Cardiac fibroblast (primary cell): ENCODE results near the gene TULP4.

Source experiments
- DNase-seq, 2 donors: peaks; one replicate each; pipeline versions ENCODE4 v3.0.0 to v3.0.0-alpha.2; 2010; ENCODE audit warnings: low read depth in 2 of 2
- H3K4me3 ChIP-seq, 2 donors: replicated peaks in 1 of 2; 1 replicate in 1 of 2; 2 replicates in 1 of 2; pipeline ENCODE4 v1.5.1; 2011; ENCODE audit warnings: low read depth in 2 of 2, low read length in 2 of 2, mild to moderate bottlenecking in 2 of 2, moderate library complexity in 1 of 2
- TF ChIP-seq, protein P1 (sequence below): IDR thresholded peaks from one replicate; pipeline ENCODE4 v1.5.1; 2011; ENCODE audit warnings: low read depth, mild to moderate bottlenecking, low read length, inconsistent platforms

The TULP4 gene

DNA sequence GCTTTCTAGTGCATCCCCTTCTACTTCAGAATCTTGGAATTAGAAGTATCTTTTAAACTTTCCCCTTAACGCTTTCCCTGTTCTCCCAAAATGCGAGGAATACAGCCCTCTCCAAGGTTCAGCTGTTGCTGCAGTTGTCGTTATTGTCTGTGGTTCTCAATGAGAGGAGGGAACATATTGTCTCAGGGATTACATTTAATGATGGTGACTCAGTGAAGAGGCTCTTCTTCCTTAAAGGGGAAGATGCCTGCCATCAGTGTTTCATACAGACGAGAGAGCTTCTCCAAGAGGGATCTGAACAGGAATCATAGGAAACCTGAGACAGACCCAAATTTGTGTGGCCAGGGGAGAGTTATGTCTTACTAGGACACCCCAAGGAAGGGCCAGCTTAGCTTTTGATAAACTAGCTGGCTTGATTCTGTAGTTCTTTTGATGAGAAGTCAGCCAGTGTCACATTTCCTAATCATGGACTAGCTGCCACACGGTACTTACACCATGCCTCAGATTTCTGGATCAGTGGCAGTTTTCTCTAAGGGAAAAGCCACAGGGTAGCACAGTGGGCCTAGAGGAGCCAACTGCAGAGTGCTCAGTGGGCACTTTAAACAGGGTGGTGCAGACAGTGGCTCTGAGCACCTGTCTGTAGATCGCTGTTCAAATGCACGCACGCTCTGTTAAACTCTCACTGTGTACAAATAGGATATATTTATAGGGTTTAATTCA lies 187.9 kb downstream of the TULP4 start:
- TF ChIP-seq, protein P1, sequence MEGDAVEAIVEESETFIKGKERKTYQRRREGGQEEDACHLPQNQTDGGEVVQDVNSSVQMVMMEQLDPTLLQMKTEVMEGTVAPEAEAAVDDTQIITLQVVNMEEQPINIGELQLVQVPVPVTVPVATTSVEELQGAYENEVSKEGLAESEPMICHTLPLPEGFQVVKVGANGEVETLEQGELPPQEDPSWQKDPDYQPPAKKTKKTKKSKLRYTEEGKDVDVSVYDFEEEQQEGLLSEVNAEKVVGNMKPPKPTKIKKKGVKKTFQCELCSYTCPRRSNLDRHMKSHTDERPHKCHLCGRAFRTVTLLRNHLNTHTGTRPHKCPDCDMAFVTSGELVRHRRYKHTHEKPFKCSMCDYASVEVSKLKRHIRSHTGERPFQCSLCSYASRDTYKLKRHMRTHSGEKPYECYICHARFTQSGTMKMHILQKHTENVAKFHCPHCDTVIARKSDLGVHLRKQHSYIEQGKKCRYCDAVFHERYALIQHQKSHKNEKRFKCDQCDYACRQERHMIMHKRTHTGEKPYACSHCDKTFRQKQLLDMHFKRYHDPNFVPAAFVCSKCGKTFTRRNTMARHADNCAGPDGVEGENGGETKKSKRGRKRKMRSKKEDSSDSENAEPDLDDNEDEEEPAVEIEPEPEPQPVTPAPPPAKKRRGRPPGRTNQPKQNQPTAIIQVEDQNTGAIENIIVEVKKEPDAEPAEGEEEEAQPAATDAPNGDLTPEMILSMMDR, result no peak
- DNase-seq, result peak in 1 of 2 donors; percentile 63
- no peak overlapping the region for H3K4me3 ChIP-seq

DNA sequence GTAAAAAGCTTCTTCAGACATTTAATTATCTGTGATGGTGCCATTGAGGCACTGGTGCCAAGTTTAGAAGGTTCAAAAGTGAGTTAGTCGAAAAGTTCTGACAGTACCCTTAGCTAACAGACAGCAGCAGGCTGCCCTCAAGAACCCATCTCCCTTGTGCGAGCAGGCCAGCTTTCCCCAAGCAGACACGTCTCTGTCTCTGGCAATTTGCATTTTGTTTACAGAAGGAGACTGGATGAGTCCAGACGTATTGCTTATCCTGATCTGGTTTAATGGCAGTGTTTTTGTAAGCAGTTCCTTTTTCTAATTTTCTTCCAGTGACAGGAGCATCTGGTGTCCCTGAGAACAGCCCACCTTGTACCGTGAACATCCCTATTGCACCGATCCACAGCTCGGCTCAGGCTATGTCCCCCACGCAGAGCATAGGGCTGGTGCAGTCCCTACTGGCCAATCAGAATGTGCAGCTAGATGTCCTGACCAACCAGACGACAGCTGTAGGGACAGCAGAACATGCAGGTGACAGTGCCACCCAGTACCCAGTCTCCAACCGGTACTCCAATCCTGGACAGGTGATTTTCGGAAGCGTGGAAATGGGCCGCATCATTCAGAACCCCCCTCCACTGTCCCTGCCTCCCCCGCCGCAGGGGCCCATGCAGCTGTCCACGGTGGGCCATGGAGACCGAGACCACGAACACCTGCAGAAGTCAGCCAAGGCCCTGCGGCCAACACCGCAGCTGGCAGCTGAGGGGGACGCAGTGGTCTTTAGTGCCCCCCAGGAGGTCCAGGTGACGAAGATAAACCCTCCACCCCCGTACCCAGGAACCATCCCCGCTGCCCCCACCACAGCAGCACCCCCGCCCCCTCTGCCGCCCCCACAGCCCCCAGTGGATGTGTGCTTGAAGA lies 189.3 kb downstream of the TULP4 start:
- DNase-seq, result no peak
- H3K4me3 ChIP-seq, result no peak overlapping the region
- TF ChIP-seq, protein P1, result no peak

DNA sequence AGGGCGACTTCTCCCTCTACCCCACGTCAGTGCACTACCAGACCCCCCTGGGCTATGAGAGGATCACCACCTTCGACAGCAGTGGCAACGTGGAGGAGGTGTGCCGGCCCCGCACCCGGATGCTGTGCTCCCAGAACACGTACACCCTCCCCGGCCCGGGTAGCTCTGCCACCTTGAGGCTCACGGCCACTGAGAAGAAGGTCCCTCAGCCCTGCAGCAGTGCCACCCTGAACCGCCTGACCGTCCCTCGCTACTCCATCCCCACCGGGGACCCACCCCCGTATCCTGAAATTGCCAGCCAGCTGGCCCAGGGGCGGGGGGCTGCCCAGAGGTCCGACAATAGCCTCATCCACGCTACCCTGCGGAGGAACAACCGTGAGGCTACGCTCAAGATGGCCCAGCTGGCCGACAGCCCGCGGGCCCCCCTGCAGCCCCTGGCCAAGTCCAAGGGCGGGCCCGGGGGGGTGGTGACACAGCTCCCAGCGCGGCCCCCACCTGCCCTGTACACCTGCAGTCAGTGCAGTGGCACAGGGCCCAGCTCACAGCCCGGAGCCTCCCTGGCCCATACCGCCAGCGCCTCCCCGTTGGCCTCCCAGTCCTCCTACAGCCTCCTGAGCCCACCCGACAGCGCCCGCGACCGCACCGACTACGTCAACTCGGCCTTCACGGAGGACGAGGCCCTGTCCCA lies 190.1 kb downstream of the TULP4 start:
- no peak overlapping the region for H3K4me3 ChIP-seq
- TF ChIP-seq, protein P1, result no peak
- no peak for DNase-seq

DNA sequence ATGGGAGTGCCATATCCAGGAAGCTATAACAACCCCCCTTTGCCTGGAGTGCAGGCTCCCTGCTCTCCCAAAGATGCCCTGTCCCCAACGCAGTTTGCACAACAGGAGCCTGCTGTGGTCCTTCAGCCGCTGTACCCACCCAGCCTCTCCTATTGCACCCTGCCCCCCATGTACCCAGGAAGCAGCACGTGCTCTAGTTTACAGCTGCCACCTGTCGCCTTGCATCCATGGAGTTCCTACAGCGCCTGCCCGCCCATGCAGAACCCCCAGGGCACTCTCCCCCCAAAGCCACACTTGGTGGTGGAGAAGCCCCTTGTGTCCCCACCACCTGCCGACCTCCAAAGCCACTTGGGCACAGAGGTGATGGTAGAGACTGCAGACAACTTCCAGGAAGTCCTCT lies 191.0 kb downstream of the TULP4 start:
- DNase-seq, result no peak
- no peak overlapping the region for H3K4me3 ChIP-seq
- TF ChIP-seq, protein P1, result no peak

DNA sequence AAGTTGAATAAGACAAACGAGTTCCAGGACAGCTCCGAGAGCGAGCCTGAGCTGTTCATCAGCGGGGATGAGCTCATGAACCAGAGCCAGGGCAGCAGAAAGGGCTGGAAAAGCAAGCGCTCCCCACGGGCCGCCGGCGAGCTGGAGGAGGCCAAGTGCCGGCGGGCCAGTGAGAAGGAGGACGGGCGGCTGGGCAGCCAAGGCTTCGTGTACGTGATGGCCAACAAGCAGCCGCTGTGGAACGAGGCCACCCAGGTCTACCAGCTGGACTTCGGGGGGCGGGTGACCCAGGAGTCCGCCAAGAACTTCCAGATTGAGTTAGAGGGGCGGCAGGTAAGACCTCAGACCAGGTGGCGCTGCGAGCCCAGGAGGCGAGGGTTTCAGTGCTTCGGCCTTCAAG lies 191.6 kb downstream of the TULP4 start:
- TF ChIP-seq, protein P1, result no peak

DNA sequence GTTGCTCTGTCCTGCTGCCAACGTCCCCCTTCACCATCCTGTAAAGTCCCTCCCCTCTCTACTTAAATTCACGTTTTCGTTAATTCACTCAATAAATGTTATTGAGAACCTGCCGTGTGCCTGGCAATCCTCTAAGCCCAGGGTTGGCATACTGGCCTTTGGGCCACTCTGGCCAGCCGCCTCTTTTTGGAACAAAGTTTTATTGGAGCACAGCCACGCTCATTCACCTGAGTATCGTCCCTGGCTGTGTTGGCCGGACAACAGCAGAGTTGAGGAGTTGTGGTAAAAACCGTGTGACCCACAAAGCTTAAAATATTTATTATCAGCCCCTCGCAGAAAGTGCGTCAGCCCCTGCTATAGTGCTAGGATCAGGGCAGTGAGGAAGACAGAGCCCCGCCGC lies 192.9 kb downstream of the TULP4 start:
- DNase-seq, result no peak
- H3K4me3 ChIP-seq, result no peak overlapping the region
- TF ChIP-seq, protein P1, result no peak

More for the DNA sequence above, 191.6 kb downstream of the TULP4 start:
- no peak overlapping the region for H3K4me3 ChIP-seq
- DNase-seq, result no peak
